Measurements from ENCODE around the gene FAM135A. TPM values are rescaled to one million over a fixed set of nuclear protein-coding genes. Genes with fewer than 3 reads are reported as not detected.
"Not testable (repeated sequence)": the region's sequence is repeated elsewhere in the genome, so short reads cannot be mapped to it uniquely, and the experiment has no call there.

Gene FAM135A
- total RNA-seq, 1 experiment from 2014 or later: 31.5 TPM

DNA sequence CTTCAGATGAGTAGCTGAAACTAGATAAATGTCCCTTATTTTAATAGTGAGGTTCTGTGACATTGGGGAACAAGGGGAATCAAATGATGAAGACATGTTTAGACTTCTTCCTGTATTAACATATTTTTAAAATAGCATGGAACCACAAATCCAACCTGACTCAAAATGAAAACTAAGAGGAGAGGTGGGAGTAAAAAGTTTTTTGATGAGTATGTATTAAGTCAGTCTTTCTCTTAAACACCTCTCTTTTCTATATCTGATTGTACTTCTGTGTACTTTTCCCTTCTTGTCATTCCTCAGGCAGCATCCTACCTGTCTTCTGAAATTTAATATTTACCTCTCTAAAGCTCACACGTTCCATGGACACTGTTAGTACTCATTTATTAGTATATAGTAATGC is 144.7 kb downstream of the FAM135A start:
- ChIA-PET CTCF (no interaction called here), POLR2A (no interaction called here)
- Histone ChIP-seq H3K27ac (ENCODE audit: low read length) (no peak overlapping the region), H3K27me3 (ENCODE audit: control insufficient read depth, insufficient read depth, low read length) (no peaks in the 10 kb centered on the region), H3K4me3 (ENCODE audit: low read depth in 2 of 2, low read length in 2 of 2) (no peak overlapping the region), H3K36me3 (ENCODE audit: control insufficient read depth, insufficient read depth, low read length) (no peaks in the 10 kb centered on the region), H3K4me1 (ENCODE audit: control insufficient read depth, insufficient read depth, low read length) (no peaks in the 10 kb centered on the region), H3K9me3 (ENCODE audit: control insufficient read depth, insufficient read depth, low read depth, low read length) (no peaks in the 10 kb centered on the region)
- intact Hi-C loops (cut with micrococcal nuclease; ENCODE audit: unreplicated experiment): no loop called here
- DNase-seq (ENCODE audit: low read depth, low spot score): no peak
- no TSS peak for BruUV-seq (replicated peaks)
- ATAC-seq: no peak
- in situ Hi-C loops (cut with HindIII; ENCODE audit: low pct_unique_long_range_greater_than_20kb, low sequenced_read_pairs): no loop called here
- TF ChIP-seq, protein P1, sequence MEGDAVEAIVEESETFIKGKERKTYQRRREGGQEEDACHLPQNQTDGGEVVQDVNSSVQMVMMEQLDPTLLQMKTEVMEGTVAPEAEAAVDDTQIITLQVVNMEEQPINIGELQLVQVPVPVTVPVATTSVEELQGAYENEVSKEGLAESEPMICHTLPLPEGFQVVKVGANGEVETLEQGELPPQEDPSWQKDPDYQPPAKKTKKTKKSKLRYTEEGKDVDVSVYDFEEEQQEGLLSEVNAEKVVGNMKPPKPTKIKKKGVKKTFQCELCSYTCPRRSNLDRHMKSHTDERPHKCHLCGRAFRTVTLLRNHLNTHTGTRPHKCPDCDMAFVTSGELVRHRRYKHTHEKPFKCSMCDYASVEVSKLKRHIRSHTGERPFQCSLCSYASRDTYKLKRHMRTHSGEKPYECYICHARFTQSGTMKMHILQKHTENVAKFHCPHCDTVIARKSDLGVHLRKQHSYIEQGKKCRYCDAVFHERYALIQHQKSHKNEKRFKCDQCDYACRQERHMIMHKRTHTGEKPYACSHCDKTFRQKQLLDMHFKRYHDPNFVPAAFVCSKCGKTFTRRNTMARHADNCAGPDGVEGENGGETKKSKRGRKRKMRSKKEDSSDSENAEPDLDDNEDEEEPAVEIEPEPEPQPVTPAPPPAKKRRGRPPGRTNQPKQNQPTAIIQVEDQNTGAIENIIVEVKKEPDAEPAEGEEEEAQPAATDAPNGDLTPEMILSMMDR (IDR thresholded peaks at IDR 0.05): no peak
- TF ChIP-seq POLR2AphosphoS5 (IDR thresholded peaks at IDR 0.05; ENCODE audit: low read depth, low read length) (no peak), SIN3A (IDR thresholded peaks at IDR 0.05; ENCODE audit: borderline replicate concordance, insufficient read depth, low read depth, low read length) (no peak), TCF7L2 (IDR thresholded peaks at IDR 0.05; ENCODE audit: low read depth, low read length) (no peak)
- TF ChIP-seq, protein P2, sequence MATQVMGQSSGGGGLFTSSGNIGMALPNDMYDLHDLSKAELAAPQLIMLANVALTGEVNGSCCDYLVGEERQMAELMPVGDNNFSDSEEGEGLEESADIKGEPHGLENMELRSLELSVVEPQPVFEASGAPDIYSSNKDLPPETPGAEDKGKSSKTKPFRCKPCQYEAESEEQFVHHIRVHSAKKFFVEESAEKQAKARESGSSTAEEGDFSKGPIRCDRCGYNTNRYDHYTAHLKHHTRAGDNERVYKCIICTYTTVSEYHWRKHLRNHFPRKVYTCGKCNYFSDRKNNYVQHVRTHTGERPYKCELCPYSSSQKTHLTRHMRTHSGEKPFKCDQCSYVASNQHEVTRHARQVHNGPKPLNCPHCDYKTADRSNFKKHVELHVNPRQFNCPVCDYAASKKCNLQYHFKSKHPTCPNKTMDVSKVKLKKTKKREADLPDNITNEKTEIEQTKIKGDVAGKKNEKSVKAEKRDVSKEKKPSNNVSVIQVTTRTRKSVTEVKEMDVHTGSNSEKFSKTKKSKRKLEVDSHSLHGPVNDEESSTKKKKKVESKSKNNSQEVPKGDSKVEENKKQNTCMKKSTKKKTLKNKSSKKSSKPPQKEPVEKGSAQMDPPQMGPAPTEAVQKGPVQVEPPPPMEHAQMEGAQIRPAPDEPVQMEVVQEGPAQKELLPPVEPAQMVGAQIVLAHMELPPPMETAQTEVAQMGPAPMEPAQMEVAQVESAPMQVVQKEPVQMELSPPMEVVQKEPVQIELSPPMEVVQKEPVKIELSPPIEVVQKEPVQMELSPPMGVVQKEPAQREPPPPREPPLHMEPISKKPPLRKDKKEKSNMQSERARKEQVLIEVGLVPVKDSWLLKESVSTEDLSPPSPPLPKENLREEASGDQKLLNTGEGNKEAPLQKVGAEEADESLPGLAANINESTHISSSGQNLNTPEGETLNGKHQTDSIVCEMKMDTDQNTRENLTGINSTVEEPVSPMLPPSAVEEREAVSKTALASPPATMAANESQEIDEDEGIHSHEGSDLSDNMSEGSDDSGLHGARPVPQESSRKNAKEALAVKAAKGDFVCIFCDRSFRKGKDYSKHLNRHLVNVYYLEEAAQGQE (IDR thresholded peaks at IDR 0.05; ENCODE audit: insufficient read depth in 1 of 2, low read depth in 2 of 2, low read length in 1 of 2): no peak

DNA sequence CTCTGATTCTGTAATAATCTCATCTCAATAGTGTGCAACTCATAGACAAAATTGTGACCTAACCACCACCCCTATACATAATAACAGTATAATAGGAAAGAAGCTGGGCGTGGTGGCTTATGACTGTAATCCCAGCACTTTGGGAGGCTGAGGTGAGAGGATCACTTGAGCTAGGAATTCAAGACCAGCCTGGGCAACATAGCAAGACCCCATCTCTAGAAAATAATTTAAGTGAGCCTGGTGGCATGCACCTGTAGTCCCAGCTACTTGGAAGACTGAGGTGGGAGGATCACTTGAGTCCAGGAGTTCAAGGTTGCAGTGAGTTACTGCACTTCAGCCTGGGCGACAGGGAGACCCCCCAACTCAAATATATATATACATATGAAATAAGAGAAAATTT is 149.1 kb downstream of the FAM135A start:
- POLR2A ChIA-PET; CTCF ChIA-PET; H3K4me1 ChIP-seq (ENCODE audit: control insufficient read depth, insufficient read depth, low read length); ATAC-seq; H3K27ac ChIP-seq (ENCODE audit: low read length); in situ Hi-C loops (cut with HindIII; ENCODE audit: low pct_unique_long_range_greater_than_20kb, low sequenced_read_pairs); intact Hi-C loops (cut with micrococcal nuclease; ENCODE audit: unreplicated experiment); H3K9me3 ChIP-seq (ENCODE audit: control insufficient read depth, insufficient read depth, low read depth, low read length); BruUV-seq (replicated peaks); H3K27me3 ChIP-seq (ENCODE audit: control insufficient read depth, insufficient read depth, low read length); DNase-seq (ENCODE audit: low read depth, low spot score); H3K4me3 ChIP-seq (ENCODE audit: low read depth in 2 of 2, low read length in 2 of 2); H3K36me3 ChIP-seq (ENCODE audit: control insufficient read depth, insufficient read depth, low read length): not testable (repeated sequence)

DNA sequence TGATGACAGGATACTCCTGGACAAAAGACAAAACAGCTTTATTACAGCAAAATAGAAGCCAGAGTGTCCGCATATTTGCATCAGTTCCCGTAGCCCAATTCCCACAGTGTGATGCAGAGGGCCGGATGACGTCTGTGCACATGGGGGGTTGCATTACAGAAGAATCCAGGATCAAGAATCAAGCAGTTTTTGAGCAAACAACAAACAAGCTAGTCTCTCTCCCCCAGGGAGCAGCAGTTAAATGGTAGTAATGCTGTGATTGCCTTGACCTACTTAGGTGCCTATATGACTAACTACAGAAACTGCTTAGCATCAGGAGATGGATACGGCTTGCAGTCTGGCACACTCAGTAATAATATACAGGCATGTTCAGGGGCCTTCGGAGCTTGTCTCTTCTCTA is 150.2 kb downstream of the FAM135A start:
- peaks cover 12% of the 10 kb centered on the region; the same call in 1 of the 2 replicates for H3K4me1 ChIP-seq (ENCODE audit: control insufficient read depth, insufficient read depth, low read length)
- H3K4me3 ChIP-seq (ENCODE audit: low read depth in 2 of 2, low read length in 2 of 2): no peak overlapping the region
- BruUV-seq (replicated peaks): no TSS peak
- TF ChIP-seq, protein P1 (IDR thresholded peaks at IDR 0.05): no peak
- TF ChIP-seq SIN3A (IDR thresholded peaks at IDR 0.05; ENCODE audit: borderline replicate concordance, insufficient read depth, low read depth, low read length) (no peak), POLR2AphosphoS5 (IDR thresholded peaks at IDR 0.05; ENCODE audit: low read depth, low read length) (no peak), TCF7L2 (IDR thresholded peaks at IDR 0.05; ENCODE audit: low read depth, low read length) (no peak)
- TF ChIP-seq, protein P2 (IDR thresholded peaks at IDR 0.05; ENCODE audit: insufficient read depth in 1 of 2, low read depth in 2 of 2, low read length in 1 of 2): no peak
- ATAC-seq: no peak
- no peak for DNase-seq (ENCODE audit: low read depth, low spot score)
- no peaks in the 10 kb centered on the region for H3K27me3 ChIP-seq (ENCODE audit: control insufficient read depth, insufficient read depth, low read length)
- H3K36me3 ChIP-seq (ENCODE audit: control insufficient read depth, insufficient read depth, low read length): no peaks in the 10 kb centered on the region; the same call in 1 of the 2 replicates
- no peak overlapping the region for H3K27ac ChIP-seq (ENCODE audit: low read length)
- POLR2A ChIA-PET: no interaction called here
- no peaks in the 10 kb centered on the region for H3K9me3 ChIP-seq (ENCODE audit: control insufficient read depth, insufficient read depth, low read depth, low read length)
- intact Hi-C loops (cut with micrococcal nuclease; ENCODE audit: unreplicated experiment): no loop called here
- CTCF ChIA-PET: no interaction called here
- in situ Hi-C loops (cut with HindIII; ENCODE audit: low pct_unique_long_range_greater_than_20kb, low sequenced_read_pairs): no loop called here

Measured in Panc1 (cell line).